Activated CD4-positive, alpha-beta memory T cell treated with anti-CD3 and anti-CD28 coated beads for 36 hours (primary cell): ENCODE results near the gene ANKRD2. TPM values are rescaled to one million over a fixed set of nuclear protein-coding genes. Genes with fewer than 3 reads are reported as not detected.
"Not testable (repeated sequence)": the region's sequence is repeated elsewhere in the genome, so short reads cannot be mapped to it uniquely, and the experiment has no call there.

ENCODE experiments used
- CTCF ChIA-PET: fragments of 350-600 bp; sonication (Branson Sonifier 250); formaldehyde crosslinking; loops from one replicate; lab custom pipeline; 2021; ENCODE audit warnings: antibody characterized with exemption, inconsistent platforms; lab: Charles Lee
- POLR2A ChIA-PET: fragments of 350-600 bp; sonication (Branson Sonifier 250); formaldehyde crosslinking; loops from one replicate; lab custom pipeline; 2021; ENCODE audit warnings: antibody characterized with exemption; lab: Charles Lee
- DNase-seq: peaks from one replicate; pipeline ENCODE4 v3.0.0-alpha.2; 2020
- H3K27ac Mint-ChIP-seq: one replicate; pipeline ENCODE4 v1.8.0; 2021; ENCODE audit warnings: mixed read lengths
- H3K27me3 Mint-ChIP-seq: one replicate; pipeline ENCODE4 v1.8.0; 2021; ENCODE audit warnings: mixed read lengths
- H3K36me3 Mint-ChIP-seq: one replicate; pipeline ENCODE4 v1.8.0; 2021; ENCODE audit warnings: mixed read lengths
- H3K4me1 Mint-ChIP-seq: one replicate; pipeline ENCODE4 v1.8.0; 2021; ENCODE audit warnings: low read depth, mixed read lengths
- H3K4me3 Mint-ChIP-seq: one replicate; pipeline ENCODE4 v1.8.0; 2021; ENCODE audit warnings: mild to moderate bottlenecking, mixed read lengths
- H3K9me3 Mint-ChIP-seq: one replicate; pipeline ENCODE4 v1.8.0; 2021; ENCODE audit warnings: mixed read lengths
- intact Hi-C: fragments of 100-400 bp; cut with micrococcal nuclease; formaldehyde crosslinking; loops from one replicate; pipeline ENCODE4 v1.15.1; 2023
- total RNA-seq, 2 experiments: library from RNA; stranded (reverse); gene quantifications; one replicate each; pipeline ENCODE4 v1.2.3, GENCODE V29; 2021

The ANKRD2 gene
- total RNA-seq, 2 experiments from 2014 or later, result not detected

DNA sequence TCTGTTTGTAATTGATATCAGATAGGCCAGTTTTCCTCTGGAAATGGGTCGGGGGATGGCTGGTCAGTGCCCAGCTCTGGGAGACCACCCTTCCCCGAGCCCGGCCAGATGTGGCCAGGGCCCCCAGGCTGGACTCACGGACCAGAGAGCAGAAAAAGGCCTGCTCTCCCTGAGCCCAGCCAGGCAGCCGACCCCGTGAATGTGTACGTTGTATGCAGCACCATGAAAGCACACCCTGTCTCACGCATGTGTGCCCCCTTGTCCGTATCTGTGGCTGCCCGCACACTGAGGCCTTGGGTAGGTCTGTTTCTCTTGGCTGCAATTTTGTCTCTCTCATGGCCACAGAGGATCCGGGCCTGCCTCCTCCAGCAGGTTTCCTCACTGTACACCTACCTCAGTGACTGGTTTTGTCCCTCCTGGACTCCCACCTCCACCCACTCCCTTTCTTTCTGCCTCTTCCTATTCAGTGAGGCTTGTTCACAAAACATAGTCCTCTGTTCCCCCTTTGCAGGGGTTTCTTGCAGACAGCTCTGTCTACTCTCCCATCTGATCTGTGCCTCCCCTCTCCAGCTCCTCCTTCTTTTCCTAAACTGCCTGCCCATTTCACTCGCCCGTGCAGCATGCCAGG lies 23.6 kb upstream of the ANKRD2 start:
- ChIA-PET POLR2A (no interaction called here), CTCF (interaction anchor here (1.1 kb wide), 1 partner anchor 23 kb away, joined by 3 read pairs; no protein-coding TSS in a partner anchor)
- H3K4me1 Mint-ChIP-seq, result no peaks in the 10 kb centered on the region
- intact Hi-C loops, result no loop called here
- H3K9me3 Mint-ChIP-seq, result no peaks in the 10 kb centered on the region
- no peaks in the 10 kb centered on the region for H3K36me3 Mint-ChIP-seq
- no peak overlapping the region for H3K4me3 Mint-ChIP-seq
- DNase-seq, result peak; percentile 5
- peaks cover 2% of the 10 kb centered on the region for H3K27me3 Mint-ChIP-seq
- no peak overlapping the region for H3K27ac Mint-ChIP-seq

DNA sequence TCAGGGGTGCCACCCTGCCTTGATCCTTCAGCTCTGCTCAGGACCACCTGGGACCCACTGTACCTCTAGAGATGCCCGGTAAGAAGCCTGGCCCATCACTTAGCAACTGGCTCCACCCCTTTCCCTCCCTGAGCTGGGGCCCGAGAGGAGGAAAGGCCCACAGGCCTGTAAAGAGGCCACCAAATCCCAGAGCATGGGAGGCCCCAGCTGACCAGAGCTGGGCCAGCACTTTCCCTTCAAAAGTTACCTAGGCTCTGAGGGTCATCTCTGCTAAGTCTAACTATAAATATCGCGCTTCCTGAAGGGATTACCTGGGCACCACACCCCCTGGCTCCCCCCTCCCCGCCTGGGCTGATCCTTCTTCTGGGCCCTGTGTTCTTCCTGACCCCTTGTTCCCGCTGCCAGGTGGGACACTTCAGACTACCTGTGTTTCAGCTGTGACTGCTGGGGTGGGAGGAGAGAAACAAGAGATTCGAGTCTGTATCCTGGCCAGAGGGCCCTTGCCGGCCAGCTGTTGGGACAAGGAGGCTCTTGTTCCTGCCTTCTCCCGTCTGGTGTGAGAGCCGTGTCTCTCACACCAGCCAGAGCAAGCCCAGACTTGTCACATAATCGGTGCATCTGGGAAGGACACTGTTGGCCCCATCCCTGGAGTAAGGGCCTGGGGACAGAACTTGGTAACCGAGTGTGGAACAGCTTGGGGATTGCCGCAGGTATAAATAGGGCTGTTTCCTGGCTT lies 22.8 kb upstream of the ANKRD2 start:
- Mint-ChIP-seq H3K27me3 (peaks cover 2% of the 10 kb centered on the region), H3K36me3 (no peaks in the 10 kb centered on the region), H3K27ac (no peak overlapping the region), H3K9me3 (no peaks in the 10 kb centered on the region), H3K4me3 (no peak overlapping the region), H3K4me1 (no peaks in the 10 kb centered on the region)
- DNase-seq, result no peak
- ChIA-PET POLR2A (no interaction called here), CTCF (interaction anchor here (5.7 kb wide), 1 partner anchor 16 kb away, joined by 115 read pairs; no protein-coding TSS in a partner anchor)
- intact Hi-C loops, result no loop called here

DNA sequence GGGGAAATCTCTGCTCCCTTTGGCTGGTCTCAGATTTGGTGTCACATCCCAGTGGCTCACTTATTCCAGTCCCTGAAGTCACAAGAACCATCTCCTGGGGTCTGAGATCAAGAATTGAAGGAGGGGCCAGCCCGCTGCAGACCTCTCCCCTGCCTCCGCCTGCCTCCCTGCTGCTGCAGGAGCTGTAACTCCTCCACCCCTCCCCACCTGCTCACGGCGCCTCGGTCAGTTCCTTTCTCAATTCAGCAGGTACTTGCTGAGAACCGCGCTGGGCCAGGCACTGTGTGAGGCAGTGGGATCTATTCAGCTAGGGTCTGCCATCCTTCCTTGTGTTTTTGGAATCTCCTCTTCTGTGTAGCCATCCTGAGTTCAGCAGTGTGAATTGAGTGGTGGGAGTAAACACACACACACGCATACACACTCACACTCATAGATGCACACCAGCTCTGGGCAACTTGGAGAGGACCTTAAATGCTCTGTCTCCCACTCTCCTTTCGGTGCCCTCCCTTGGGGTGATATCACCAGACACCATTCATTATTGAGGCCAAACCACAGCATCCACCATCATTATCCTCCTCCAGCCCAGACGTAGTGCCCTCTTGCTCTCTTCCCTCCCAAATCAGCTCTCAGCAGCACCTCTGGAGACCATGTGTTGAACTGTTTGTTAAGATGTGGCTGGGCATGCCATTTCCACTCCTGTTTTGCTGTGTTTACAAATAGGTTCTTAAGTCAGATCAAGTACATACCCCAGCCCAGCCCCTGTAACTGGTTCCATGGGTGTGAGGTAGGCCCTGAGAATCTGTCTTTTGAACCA lies 22.0 kb upstream of the ANKRD2 start:
- Mint-ChIP-seq H3K4me3 (no peak overlapping the region), H3K27me3 (no peaks in the 10 kb centered on the region), H3K4me1 (no peaks in the 10 kb centered on the region), H3K9me3 (no peaks in the 10 kb centered on the region), H3K36me3 (no peaks in the 10 kb centered on the region), H3K27ac (no peak overlapping the region)
- ChIA-PET CTCF (interaction anchor here (0.6 to 5.7 kb wide), 2 partner anchors 10 to 16 kb away, joined by 3 to 115 read pairs; no protein-coding TSS in a partner anchor), POLR2A (no interaction called here)
- intact Hi-C loops, result no loop called here
- no peak for DNase-seq

DNA sequence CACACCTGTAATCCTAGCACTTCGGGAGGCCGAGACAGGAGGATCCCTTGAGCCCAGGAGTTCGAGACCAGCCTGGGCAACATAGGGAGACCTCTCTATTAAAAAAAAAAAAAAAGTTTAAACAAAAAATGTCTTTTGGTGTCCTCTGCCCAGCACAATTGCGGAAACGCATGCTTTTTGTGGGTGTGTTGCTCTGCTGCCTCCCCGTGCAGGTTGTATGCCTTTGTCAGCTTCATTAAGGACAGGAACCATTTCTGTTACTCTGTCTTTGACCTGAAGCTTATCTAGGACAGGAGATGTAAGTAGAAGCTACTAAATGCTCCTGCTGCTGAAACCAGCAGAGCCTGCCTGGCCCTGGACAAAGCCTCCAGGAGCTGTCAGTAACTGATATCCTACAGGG lies 21.3 kb upstream of the ANKRD2 start:
- ChIA-PET CTCF (interaction anchor here (0.6 to 5.7 kb wide), 8 partner anchors 11 to 145 kb away, joined by 3 to 115 read pairs (median 10); no protein-coding TSS in a partner anchor), POLR2A (no interaction called here)
- H3K36me3 Mint-ChIP-seq, result no peaks in the 10 kb centered on the region
- peaks cover 3% of the 10 kb centered on the region for H3K9me3 Mint-ChIP-seq
- no peak overlapping the region for H3K27ac Mint-ChIP-seq
- H3K4me1 Mint-ChIP-seq, result no peaks in the 10 kb centered on the region
- no peak overlapping the region for H3K4me3 Mint-ChIP-seq
- no peak for DNase-seq
- intact Hi-C loops, result no loop called here
- H3K27me3 Mint-ChIP-seq, result no peaks in the 10 kb centered on the region

DNA sequence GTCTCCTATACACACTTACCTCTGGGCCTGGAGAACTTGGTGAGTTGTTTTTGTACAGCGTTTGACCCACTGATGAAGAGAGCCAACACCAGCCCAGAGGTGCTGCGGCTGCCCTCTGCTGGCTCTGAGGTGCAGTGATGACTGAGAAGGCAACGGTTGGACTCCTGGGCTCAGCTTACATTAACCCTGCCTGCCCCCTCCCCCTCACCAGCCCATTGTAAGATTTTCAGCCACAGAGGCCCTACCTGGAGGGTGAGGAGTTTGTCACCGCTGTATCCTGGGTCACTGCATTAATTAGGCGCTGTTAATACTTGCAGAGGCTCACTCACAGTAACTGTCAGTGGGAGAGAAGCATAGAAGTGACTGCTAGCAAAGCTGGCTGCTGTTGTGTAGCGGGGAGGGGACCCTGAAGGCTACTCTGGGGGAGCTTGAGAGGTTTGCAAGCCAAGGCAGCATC lies 19.0 kb upstream of the ANKRD2 start:
- Mint-ChIP-seq H3K4me1 (no peaks in the 10 kb centered on the region), H3K27me3 (no peaks in the 10 kb centered on the region), H3K4me3 (no peak overlapping the region), H3K27ac (no peak overlapping the region), H3K36me3 (no peaks in the 10 kb centered on the region), H3K9me3 (peaks cover 3% of the 10 kb centered on the region)
- peak; percentile 75 for DNase-seq
- ChIA-PET CTCF (interaction anchor here (0.6 to 5.7 kb wide), 40 partner anchors 9 to 671 kb away, joined by 3 to 115 read pairs (median 4); partner anchors contain the start of genes ANKRD2, AVPI1 and UBTD1), POLR2A (no interaction called here)
- intact Hi-C loops, result loop anchor here (1.0 to 2.0 kb wide), 4 partner anchors 18 to 146 kb away; partner anchors contain the start of genes MMS19 and UBTD1

DNA sequence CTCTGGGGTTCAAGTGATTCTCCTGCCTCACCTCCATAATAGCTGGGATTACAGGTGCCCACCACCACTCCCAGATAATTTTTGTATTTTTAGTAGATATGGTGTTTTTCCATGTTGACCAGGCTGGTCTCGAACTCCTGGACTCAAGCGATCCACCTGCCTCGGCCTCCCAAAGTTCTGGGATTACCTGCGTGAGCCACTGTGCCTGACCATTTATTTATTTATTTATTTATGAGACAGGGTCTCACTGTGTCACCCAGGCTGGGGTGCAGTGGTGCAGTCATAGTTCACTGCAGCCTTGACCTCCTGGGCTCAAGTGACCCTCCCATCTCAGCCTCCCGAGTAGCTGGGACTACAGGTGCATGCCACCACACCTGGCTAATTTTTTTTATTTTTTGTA lies 18.2 kb upstream of the ANKRD2 start:
- H3K36me3 Mint-ChIP-seq, H3K9me3 Mint-ChIP-seq, DNase-seq, intact Hi-C loops, H3K4me1 Mint-ChIP-seq, H3K27me3 Mint-ChIP-seq, H3K4me3 Mint-ChIP-seq, H3K27ac Mint-ChIP-seq: not testable (repeated sequence)
- ChIA-PET CTCF (interaction anchor here (0.6 to 5.7 kb wide), 35 partner anchors 10 to 671 kb away, joined by 3 to 115 read pairs (median 4); partner anchors contain the start of genes ANKRD2, AVPI1 and UBTD1), POLR2A (interaction anchor here (0.6 kb wide), 1 partner anchor 214 kb away, joined by 3 read pairs; no protein-coding TSS in a partner anchor)

DNA sequence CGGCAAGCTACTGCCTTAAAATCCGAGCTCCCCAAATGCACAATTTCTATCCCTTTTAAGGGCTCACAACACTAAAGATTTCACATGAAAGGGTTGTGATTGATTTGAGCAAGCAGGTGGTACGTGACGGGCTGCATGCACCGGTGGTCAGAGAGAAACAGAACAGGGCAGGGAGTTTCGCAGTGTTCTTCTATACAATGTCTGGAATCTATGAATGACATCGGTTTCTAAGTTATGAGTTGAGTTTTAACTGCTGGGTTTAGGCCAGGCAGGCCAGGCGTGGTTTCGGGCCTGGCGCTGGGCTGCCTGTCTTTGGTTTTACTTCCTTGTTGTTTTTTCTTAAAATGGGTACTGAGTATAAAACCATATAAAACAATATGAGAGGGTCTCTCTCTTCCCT lies 17.0 kb upstream of the ANKRD2 start:
- POLR2A ChIA-PET, H3K27me3 Mint-ChIP-seq, intact Hi-C loops, DNase-seq, H3K4me1 Mint-ChIP-seq, H3K36me3 Mint-ChIP-seq, H3K9me3 Mint-ChIP-seq, H3K27ac Mint-ChIP-seq, H3K4me3 Mint-ChIP-seq: not testable (repeated sequence)
- CTCF ChIA-PET, result interaction anchor here (0.7 to 5.7 kb wide), 7 partner anchors 13 to 95 kb away, joined by 3 to 115 read pairs (median 4); partner anchors contain the start of gene UBTD1

DNA sequence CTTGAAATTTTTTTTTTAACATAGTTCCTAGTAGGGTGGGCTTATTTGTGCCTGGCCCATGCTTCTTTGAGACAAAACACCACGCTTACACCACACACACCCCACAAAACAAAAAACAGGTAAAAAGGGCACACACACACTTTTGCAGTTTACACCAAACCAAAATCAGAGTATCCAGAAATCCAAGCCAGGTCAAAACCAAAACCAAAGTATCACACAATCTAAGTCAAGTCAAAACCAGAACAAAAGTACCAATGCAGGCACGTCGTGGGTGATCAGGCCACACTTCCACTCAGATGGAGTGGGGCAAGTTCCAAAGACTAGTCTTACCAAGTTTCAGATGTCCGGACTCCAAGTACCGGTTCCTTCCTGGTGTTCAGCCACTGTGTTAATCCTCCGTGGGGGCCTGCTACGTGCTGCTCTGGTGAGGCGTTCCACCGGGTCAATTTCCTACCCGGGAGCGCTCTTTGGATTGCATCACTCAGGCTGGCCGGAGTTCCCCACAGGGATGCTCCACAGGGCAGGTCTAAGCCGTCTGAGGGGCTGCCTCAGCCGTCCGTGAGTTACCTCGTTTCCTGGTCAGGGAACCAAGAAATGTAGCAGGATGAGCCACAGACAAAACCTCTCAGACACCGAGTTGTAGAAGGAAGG lies 11.7 kb upstream of the ANKRD2 start:
- CTCF ChIA-PET, H3K27ac Mint-ChIP-seq, H3K36me3 Mint-ChIP-seq, intact Hi-C loops, H3K4me3 Mint-ChIP-seq, H3K4me1 Mint-ChIP-seq, H3K9me3 Mint-ChIP-seq, DNase-seq, H3K27me3 Mint-ChIP-seq, POLR2A ChIA-PET: not testable (repeated sequence)

DNA sequence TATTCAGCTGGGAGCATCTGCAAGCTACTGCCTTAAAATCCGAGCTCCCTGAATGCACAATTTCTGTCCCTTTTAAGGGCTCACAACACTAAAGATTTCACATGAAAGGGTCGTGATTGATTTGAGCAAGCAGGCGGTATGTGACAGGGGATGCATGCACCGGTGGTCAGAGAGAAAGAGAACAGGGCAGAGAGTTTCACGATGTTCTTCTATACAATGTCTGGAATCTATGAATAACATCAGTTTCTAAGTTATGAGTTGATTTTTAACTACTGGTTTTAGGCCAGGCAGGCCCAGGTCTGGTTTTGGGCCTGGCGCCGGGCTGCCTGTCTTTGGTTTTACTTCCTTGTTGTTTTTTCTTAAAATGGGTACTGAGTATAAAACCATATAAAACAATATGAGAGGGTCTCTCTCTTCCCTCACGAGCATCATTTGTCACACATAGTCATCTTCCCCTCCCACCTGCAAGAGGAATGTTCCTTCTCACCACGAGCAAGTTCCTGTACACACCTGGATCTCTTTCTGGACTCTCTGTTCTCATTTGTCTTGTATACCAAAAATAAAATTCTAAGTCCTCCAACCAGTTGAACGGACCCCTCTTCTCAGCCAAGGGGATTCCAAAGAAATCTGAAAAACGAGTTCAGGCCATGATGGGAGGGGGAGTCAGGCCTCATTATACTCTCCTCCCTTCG lies 11.0 kb upstream of the ANKRD2 start:
- H3K9me3 Mint-ChIP-seq, H3K4me1 Mint-ChIP-seq, H3K27ac Mint-ChIP-seq, CTCF ChIA-PET, intact Hi-C loops, DNase-seq, H3K36me3 Mint-ChIP-seq, H3K27me3 Mint-ChIP-seq, POLR2A ChIA-PET, H3K4me3 Mint-ChIP-seq: not testable (repeated sequence)

DNA sequence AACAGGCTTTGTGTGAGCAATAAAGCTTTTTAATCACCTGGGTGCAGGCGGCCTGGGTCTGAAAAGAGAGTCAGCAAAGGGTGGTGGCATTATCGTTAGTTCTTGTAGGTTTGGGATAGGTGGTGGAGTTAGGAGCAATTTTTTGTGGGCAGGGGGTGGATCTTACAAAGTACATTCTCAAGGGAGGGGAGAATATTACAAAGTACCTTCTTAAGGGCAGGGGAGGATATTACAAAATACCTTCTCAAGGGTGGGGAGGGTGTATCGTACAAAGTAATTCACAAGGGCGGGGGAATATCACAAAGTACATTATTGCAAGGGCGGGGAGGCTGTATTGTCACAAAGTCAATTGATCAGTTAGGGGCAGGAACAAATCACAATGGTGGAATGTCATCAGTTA lies 10.2 kb upstream of the ANKRD2 start:
- H3K9me3 Mint-ChIP-seq, result not testable (repeated sequence)

DNA sequence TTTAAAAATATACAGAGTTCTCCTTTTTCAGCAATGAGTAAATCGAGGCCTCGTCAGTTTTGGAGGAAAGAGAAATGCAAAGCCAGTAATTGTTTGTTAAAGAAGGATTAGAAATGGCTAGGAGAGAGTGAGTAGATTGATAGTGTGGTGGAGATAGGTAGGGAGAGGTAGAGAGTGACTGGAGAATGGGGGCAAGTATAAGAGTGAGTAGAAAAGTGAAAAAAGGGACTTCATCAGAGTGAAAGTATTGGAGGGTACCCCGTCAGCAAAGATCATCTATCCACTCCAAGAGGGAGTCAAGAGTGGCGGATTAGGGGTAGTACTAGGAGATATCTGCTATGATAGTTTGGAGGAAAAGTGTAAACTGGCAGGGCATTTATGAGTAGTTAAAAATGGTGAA lies 9.2 kb upstream of the ANKRD2 start:
- ChIA-PET CTCF (no interaction called here), POLR2A (no interaction called here)
- Mint-ChIP-seq H3K4me1 (peaks cover 8% of the 10 kb centered on the region), H3K27ac (no peak overlapping the region), H3K9me3 (no peaks in the 10 kb centered on the region), H3K4me3 (no peak overlapping the region), H3K27me3 (no peaks in the 10 kb centered on the region), H3K36me3 (no peaks in the 10 kb centered on the region)
- no peak for DNase-seq
- intact Hi-C loops, result no loop called here

More for the DNA sequence above, 10.2 kb upstream of the ANKRD2 start:
- H3K36me3 Mint-ChIP-seq, POLR2A ChIA-PET, CTCF ChIA-PET, H3K4me3 Mint-ChIP-seq, H3K4me1 Mint-ChIP-seq, H3K27me3 Mint-ChIP-seq, intact Hi-C loops, DNase-seq, H3K27ac Mint-ChIP-seq: not testable (repeated sequence)
